NCI-H187 treated with DMSO at 0.1 percent for 48 hours (cell line): Measurements from ENCODE around the gene LPP.
"Not testable (repeated sequence)": the region's sequence is repeated elsewhere in the genome, so short reads cannot be mapped to it uniquely, and the experiment has no call there.

Source experiments
- DNase-seq: peaks from one replicate; lab custom pipeline; 2025; lab: John Stamatoyannopoulos, UW

LPP gene

GRCh38 chr3:188401244-188401993, 247.5 kb downstream of the LPP start:
- DNase-seq, result no peak

GRCh38 chr3:188402229-188402628, 248.3 kb downstream of the LPP start:
- no peak for DNase-seq

GRCh38 chr3:188403404-188403803, 249.4 kb downstream of the LPP start:
- DNase-seq, result no peak

GRCh38 chr3:188404124-188404523, 250.2 kb downstream of the LPP start:
- no peak for DNase-seq

GRCh38 chr3:188404701-188405100, 250.7 kb downstream of the LPP start:
- no peak for DNase-seq

- no peak for DNase-seq
These were observed 253.4 kb downstream of the LPP start for GRCh38 chr3:188407158-188407880.

GRCh38 chr3:188408831-188409230, 254.9 kb downstream of the LPP start:
- DNase-seq, result no peak

GRCh38 chr3:188411750-188412149, 257.8 kb downstream of the LPP start:
- no peak for DNase-seq

- DNase-seq, result no peak
These were observed 261.2 kb downstream of the LPP start for GRCh38 chr3:188415196-188415595.

- no peak for DNase-seq
These were observed 262.1 kb downstream of the LPP start for GRCh38 chr3:188416041-188416440.

GRCh38 chr3:188417271-188417696, 263.3 kb downstream of the LPP start:
- DNase-seq, result no peak

- no peak for DNase-seq
These were observed 263.8 kb downstream of the LPP start for GRCh38 chr3:188417766-188418165.

- DNase-seq, result no peak
These were observed 267.3 kb downstream of the LPP start for GRCh38 chr3:188421151-188421821.

- DNase-seq, result no peak
These were observed 268.0 kb downstream of the LPP start for GRCh38 chr3:188421836-188422540.

- DNase-seq, result not testable (repeated sequence)
These were observed 274.0 kb downstream of the LPP start for GRCh38 chr3:188427981-188428380.

- no peak for DNase-seq
These were observed 277.1 kb downstream of the LPP start for GRCh38 chr3:188431040-188431439.

GRCh38 chr3:188431553-188431952, 277.6 kb downstream of the LPP start:
- no peak for DNase-seq

- DNase-seq, result no peak
These were observed 279.0 kb downstream of the LPP start for GRCh38 chr3:188432802-188433520.

GRCh38 chr3:188433521-188434150, 279.7 kb downstream of the LPP start:
- DNase-seq, result no peak

GRCh38 chr3:188434594-188434993, 280.6 kb downstream of the LPP start:
- DNase-seq, result no peak

- no peak for DNase-seq
These were observed 281.3 kb downstream of the LPP start for GRCh38 chr3:188435266-188435665.
